Measurements from ENCODE around the gene HERC2. TPM values are rescaled to one million over a fixed set of nuclear protein-coding genes. Genes with fewer than 3 reads are reported as not detected.

The HERC2 gene
- polyA plus RNA-seq, 1 of the 3 experiments (the other 2 are of a cell fraction) = 22.3 TPM

DNA sequence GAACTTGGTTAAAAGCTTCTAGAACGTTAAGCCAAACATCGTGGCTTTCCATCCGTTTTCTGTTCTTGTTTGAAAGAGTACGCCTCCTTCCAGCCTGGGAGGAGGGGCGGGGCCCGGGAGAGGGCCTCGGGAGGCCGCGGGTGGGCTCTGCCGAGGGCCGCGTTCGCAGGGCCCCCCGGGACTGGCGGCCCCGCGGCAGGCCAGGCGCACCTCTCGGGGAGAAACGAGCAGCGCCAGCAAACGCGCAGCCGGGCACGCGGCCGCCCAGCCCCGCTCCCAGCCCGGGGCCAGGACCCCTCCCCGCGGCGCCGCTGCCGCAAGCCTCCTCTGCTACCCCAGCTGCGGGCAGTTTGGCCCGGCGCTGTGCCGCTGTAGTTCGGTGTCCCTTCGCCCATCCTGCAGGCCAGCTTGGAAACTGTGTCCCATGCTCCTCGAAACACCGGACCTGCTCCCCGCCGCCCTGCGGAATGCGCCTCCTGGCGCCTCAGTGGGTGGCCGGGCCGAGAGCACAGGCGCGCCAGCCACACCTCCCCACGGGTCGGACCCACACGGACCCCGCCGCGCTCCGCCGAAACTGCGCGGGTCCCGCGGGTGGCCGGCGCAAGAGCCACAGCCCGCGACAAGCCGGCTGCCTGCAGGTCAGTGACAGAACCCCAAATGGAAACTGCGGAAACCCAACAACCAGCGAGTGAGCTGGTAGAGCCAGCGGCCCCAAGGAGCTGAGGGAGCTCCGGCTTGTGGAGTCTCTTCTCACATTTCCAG is 225.1 kb downstream of the HERC2 start (continued):
- no peak for TF ChIP-seq CTCF (IDR thresholded peaks at IDR 0.05)
- no peak for TF ChIP-seq CHD2 (IDR thresholded peaks at IDR 0.05; ENCODE audit: low read length, partially characterized antibody)
- no peak for TF ChIP-seq EZH2phosphoT487 (IDR thresholded peaks at IDR 0.05; ENCODE audit: borderline replicate concordance, low read depth)
- no peak for TF ChIP-seq ELF1 (IDR thresholded peaks at IDR 0.05)
- TF ChIP-seq, protein P1, sequence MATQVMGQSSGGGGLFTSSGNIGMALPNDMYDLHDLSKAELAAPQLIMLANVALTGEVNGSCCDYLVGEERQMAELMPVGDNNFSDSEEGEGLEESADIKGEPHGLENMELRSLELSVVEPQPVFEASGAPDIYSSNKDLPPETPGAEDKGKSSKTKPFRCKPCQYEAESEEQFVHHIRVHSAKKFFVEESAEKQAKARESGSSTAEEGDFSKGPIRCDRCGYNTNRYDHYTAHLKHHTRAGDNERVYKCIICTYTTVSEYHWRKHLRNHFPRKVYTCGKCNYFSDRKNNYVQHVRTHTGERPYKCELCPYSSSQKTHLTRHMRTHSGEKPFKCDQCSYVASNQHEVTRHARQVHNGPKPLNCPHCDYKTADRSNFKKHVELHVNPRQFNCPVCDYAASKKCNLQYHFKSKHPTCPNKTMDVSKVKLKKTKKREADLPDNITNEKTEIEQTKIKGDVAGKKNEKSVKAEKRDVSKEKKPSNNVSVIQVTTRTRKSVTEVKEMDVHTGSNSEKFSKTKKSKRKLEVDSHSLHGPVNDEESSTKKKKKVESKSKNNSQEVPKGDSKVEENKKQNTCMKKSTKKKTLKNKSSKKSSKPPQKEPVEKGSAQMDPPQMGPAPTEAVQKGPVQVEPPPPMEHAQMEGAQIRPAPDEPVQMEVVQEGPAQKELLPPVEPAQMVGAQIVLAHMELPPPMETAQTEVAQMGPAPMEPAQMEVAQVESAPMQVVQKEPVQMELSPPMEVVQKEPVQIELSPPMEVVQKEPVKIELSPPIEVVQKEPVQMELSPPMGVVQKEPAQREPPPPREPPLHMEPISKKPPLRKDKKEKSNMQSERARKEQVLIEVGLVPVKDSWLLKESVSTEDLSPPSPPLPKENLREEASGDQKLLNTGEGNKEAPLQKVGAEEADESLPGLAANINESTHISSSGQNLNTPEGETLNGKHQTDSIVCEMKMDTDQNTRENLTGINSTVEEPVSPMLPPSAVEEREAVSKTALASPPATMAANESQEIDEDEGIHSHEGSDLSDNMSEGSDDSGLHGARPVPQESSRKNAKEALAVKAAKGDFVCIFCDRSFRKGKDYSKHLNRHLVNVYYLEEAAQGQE (IDR thresholded peaks at IDR 0.05; ENCODE audit: low read depth, low read length) = no peak
- no peak for TF ChIP-seq NFIC (IDR thresholded peaks at IDR 0.05; ENCODE audit: borderline replicate concordance)

GRCh38 chr15:28096411-28096669 is 225.6 kb downstream of the HERC2 start:
- Histone ChIP-seq H3K36me3 (replicated peaks in 1 of 2; ENCODE audit: control insufficient read depth in 1 of 2, insufficient read depth in 2 of 2, low read length in 1 of 2) (no peaks in the 10 kb centered on the region), H3F3A (replicated peaks; ENCODE audit: insufficient read depth) (peaks cover 4% of the 10 kb centered on the region), H3K27ac (ENCODE audit: low read depth in 2 of 2, low read length in 1 of 2) (no peak overlapping the region), H3K9me2 (no peaks in the 10 kb centered on the region), H3K4me3 (ENCODE audit: low read depth in 2 of 2, low read length in 1 of 2) (peak overlapping the region; percentile 44 to 50; a peak in 3 of 4 replicates), H4K20me1 (ENCODE audit: insufficient read depth) (no peaks in the 10 kb centered on the region), H3K4me1 (ENCODE audit: control insufficient read depth in 1 of 2, insufficient read depth in 2 of 2, low read depth in 1 of 2, low read length in 1 of 2) (peaks cover 0 to 16% of the 10 kb centered on the region in 2 experiments; a peak in 1 of 4 replicates), H3K79me2 (ENCODE audit: insufficient read depth) (no peaks in the 10 kb centered on the region), H3K4me2 (peak overlapping the region; percentile 76), H3K9me3 (no peaks in the 10 kb centered on the region), H3K9ac (no peak overlapping the region; the same call in 1 of the 2 replicates), H2AFZ (ENCODE audit: low read depth) (peak overlapping the region; percentile 86; the same call in 1 of the 2 replicates), H3K27me3 (ENCODE audit: insufficient read depth) (peaks cover 13% of the 10 kb centered on the region)
- ChIA-PET POLR2A (no interaction called here), CTCF (interaction anchor here (0.7 to 6.4 kb wide), 4 partner anchors 11 to 75 kb away, joined by 3 to 37 read pairs (median 4); no protein-coding TSS in a partner anchor)
- 28% methylated on average over 7 of the region's 13 CpGs for WGBS (ENCODE audit: low lambda C conversion rate)
- DNase-seq = no peak
- no peak for TF ChIP-seq IRF3 (IDR thresholded peaks at IDR 0.05; ENCODE audit: low read depth, low read length)
- no peak for TF ChIP-seq RFX5 (IDR thresholded peaks at IDR 0.05; ENCODE audit: low read length)
- no peak for TF ChIP-seq YY1 (IDR thresholded peaks at IDR 0.05; ENCODE audit: low read depth)
- no peak for TF ChIP-seq USF2 (IDR thresholded peaks at IDR 0.05; ENCODE audit: borderline replicate concordance, low read depth, low read length)

Measured in SK-N-SH (cell line).